Measurements from ENCODE around the gene MOCS3.
"Not testable (repeated sequence)": the region's sequence is repeated elsewhere in the genome, so short reads cannot be mapped to it uniquely, and the experiment has no call there.

The MOCS3 gene

DNA sequence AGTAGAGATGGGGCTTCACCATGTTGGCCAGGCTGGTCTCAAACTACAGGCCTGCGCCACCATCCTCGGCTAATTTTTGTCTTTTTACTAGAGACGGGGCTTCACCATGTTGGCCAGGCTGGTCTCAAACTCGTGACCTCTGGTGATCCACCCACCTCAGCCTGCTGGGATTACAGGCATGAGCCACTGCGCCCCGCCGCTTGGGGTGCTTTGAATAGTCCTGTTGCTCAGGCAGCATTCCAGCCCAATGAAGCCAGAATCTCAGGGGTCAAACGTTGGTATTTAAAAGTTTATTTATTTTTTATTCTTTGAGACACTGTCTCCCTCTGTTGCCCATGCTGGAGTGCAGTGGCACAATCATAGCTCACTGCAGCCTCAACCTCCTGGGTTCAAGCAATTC, 11.3 kb downstream of the MOCS3 start:
- TF ChIP-seq, protein P1, sequence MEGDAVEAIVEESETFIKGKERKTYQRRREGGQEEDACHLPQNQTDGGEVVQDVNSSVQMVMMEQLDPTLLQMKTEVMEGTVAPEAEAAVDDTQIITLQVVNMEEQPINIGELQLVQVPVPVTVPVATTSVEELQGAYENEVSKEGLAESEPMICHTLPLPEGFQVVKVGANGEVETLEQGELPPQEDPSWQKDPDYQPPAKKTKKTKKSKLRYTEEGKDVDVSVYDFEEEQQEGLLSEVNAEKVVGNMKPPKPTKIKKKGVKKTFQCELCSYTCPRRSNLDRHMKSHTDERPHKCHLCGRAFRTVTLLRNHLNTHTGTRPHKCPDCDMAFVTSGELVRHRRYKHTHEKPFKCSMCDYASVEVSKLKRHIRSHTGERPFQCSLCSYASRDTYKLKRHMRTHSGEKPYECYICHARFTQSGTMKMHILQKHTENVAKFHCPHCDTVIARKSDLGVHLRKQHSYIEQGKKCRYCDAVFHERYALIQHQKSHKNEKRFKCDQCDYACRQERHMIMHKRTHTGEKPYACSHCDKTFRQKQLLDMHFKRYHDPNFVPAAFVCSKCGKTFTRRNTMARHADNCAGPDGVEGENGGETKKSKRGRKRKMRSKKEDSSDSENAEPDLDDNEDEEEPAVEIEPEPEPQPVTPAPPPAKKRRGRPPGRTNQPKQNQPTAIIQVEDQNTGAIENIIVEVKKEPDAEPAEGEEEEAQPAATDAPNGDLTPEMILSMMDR (IDR thresholded peaks at IDR 0.05) = no peak
- Mint-ChIP-seq H3K36me3 (ENCODE audit: low read depth) (no peaks in the 10 kb centered on the region), H3K27me3 (ENCODE audit: low read depth, poor library complexity) (peaks cover 66% of the 10 kb centered on the region)

GRCh38 chr20:50975701-50976330, 17.2 kb downstream of the MOCS3 start:
- peaks cover 42% of the 10 kb centered on the region for H3K4me1 Mint-ChIP-seq
- TF ChIP-seq, protein P1 (IDR thresholded peaks at IDR 0.05) = no peak
- H3K27ac Mint-ChIP-seq = no peak overlapping the region
- no peaks in the 10 kb centered on the region for H3K36me3 Mint-ChIP-seq (ENCODE audit: low read depth)
- H3K9me3 Mint-ChIP-seq = peaks cover 10% of the 10 kb centered on the region
- no peak for DNase-seq
- H3K27me3 Mint-ChIP-seq (ENCODE audit: low read depth, poor library complexity) = peaks cover 48% of the 10 kb centered on the region
- H3K4me3 Mint-ChIP-seq = no peak overlapping the region

More for the DNA sequence above, 11.3 kb downstream of the MOCS3 start:
- H3K27ac Mint-ChIP-seq = no peak overlapping the region
- peaks cover 23% of the 10 kb centered on the region for H3K4me1 Mint-ChIP-seq
- H3K4me3 Mint-ChIP-seq = no peak overlapping the region
- peaks cover 4% of the 10 kb centered on the region for H3K9me3 Mint-ChIP-seq
- no peak for DNase-seq

DNA sequence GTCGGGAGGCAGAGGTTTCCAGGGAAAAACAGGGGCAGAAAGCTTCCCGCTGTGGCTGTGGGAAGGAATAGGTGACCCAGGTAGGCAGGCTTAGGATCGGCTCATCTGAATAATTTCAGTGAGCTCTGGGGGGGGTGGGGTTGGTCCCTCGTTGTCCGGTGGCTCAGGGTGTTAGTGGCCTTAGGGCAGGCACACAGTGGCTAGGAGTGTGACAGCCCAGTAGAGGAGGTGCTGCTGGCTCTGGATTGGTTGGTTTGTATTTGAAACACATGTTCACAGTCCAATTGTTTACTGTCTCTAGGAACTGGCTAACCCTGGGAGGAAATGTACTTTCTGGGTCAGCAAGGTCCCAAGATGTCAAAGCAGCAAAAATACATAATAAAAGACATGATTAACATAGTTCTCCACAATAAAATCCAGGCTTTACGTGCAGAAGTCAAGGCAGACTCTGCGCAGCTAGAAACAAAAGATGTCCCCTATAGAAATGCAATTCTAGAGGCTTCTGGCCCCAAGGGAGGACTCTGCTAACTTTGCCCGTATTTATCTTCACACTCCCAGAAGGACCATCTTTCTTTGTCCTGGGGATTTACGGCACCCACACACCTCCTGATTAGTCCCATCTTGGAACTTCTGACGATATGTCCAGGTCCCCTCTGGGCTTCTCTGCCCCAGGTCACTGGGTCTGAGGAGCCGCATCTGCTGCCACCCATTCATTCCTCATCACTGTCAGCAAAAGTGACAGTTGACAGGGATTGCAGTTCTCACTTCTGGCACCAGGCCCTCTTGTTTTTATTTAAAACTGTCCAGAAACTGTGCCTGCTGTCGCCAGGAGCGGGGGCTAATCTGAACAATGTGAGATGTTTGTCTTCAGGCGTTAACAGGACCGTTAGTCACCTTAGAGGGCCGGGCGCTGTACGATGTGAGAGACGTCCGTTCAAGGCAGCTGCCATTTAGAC, 18.7 kb downstream of the MOCS3 start:
- H3K36me3 Mint-ChIP-seq (ENCODE audit: low read depth) = no peaks in the 10 kb centered on the region
- H3K4me1 Mint-ChIP-seq = peaks cover 42% of the 10 kb centered on the region
- no peak for DNase-seq
- H3K27me3 Mint-ChIP-seq (ENCODE audit: low read depth, poor library complexity) = peaks cover 39% of the 10 kb centered on the region
- peaks cover 10% of the 10 kb centered on the region for H3K9me3 Mint-ChIP-seq
- TF ChIP-seq, protein P1 (IDR thresholded peaks at IDR 0.05) = no peak
- no peak overlapping the region for H3K27ac Mint-ChIP-seq
- peak overlapping the region; percentile 44 for H3K4me3 Mint-ChIP-seq

GRCh38 chr20:50978533-50978932, 19.9 kb downstream of the MOCS3 start:
- H3K36me3 Mint-ChIP-seq (ENCODE audit: low read depth); DNase-seq: not testable (repeated sequence)
- H3K27ac Mint-ChIP-seq = peak overlapping the region; percentile 88
- peaks cover 42% of the 10 kb centered on the region for H3K4me1 Mint-ChIP-seq
- H3K27me3 Mint-ChIP-seq (ENCODE audit: low read depth, poor library complexity) = peaks cover 34% of the 10 kb centered on the region
- H3K9me3 Mint-ChIP-seq = peaks cover 10% of the 10 kb centered on the region
- peak overlapping the region; percentile 9 for H3K4me3 Mint-ChIP-seq

GRCh38 chr20:50980071-50980681, 21.6 kb downstream of the MOCS3 start:
- TF ChIP-seq, protein P1 (IDR thresholded peaks at IDR 0.05) = no peak
- no peak overlapping the region for H3K4me3 Mint-ChIP-seq
- peaks cover 42% of the 10 kb centered on the region for H3K4me1 Mint-ChIP-seq
- DNase-seq = no peak
- no peaks in the 10 kb centered on the region for H3K36me3 Mint-ChIP-seq (ENCODE audit: low read depth)
- peaks cover 5% of the 10 kb centered on the region for H3K9me3 Mint-ChIP-seq
- H3K27me3 Mint-ChIP-seq (ENCODE audit: low read depth, poor library complexity) = peaks cover 33% of the 10 kb centered on the region
- no peak overlapping the region for H3K27ac Mint-ChIP-seq
